Prostate gland (tissue), 2 donors: Measurements from ENCODE around the gene URB2. TPM values are rescaled to one million over a fixed set of nuclear protein-coding genes. Genes with fewer than 3 reads are reported as not detected.
A peak's percentile ranks its signal among the peaks of the same experiment; 100 is the strongest.

ENCODE experiments used
- DNase-seq: peaks from one replicate; pipeline ENCODE4 v3.0.0-alpha.2; 2019; ENCODE audit warnings: low spot score
- H3K27ac ChIP-seq, 2 donors: fragments of 200-600 bp; sonication (generic); 2 replicates each; pipeline ENCODE4 v1.5.1; 2017 to 2019
- H3K27me3 ChIP-seq: fragments of 200-600 bp; sonication (generic); replicated peaks from 2 replicates; pipeline ENCODE4 v1.5.1; 2019; ENCODE audit not compliant: insufficient read depth
- H3K36me3 ChIP-seq, 2 donors: fragments of 200-600 bp; sonication (generic); 1 replicate in 1 of 2; 2 replicates in 1 of 2; pipeline versions ENCODE4 v1.5.1 to v1.8.1; 2017 to 2019
- H3K4me1 ChIP-seq: fragments of 200-600 bp; sonication (generic); replicated peaks from 2 replicates; pipeline ENCODE4 v1.5.1; 2019
- H3K4me3 ChIP-seq, 2 donors: fragments of 200-600 bp; sonication (generic); 2 replicates each; pipeline ENCODE4 v1.5.1; 2017 to 2019
- H3K9me3 ChIP-seq: fragments of 200-600 bp; sonication (generic); 2 replicates; pipeline ENCODE4 v1.5.1; 2017
- CTCF ChIP-seq, 4 experiments: fragments of 200-600 bp in 2 of 4; fragments of 450-650 bp in 2 of 4; sonication (generic) in 2 of 4; IDR thresholded peaks; 1 replicate in 3 of 4; 2 replicates in 1 of 4; pipeline ENCODE4 v1.5.1; 2016 to 2019; ENCODE audit warnings: antibody characterized with exemption in 4 of 4, mild to moderate bottlenecking in 2 of 4, moderate library complexity in 2 of 4
- POLR2A ChIP-seq: fragments of 450-650 bp; IDR thresholded peaks from one replicate; pipeline ENCODE4 v1.6.1; 2016; ENCODE audit warnings: antibody characterized with exemption, mild to moderate bottlenecking
- POLR2AphosphoS5 ChIP-seq: sonication (generic); formaldehyde crosslinking; IDR thresholded peaks from one replicate; pipeline ENCODE4 v1.6.1; 2017; ENCODE audit warnings: antibody characterized with exemption
- WGBS: methylation state at CpG from one replicate; pipeline ENCODE4 v1.1.5; 2018; 5-methylcytosine and 5-hydroxymethylcytosine counted together
- intact Hi-C: fragments of 100-400 bp; cut with DNase I; formaldehyde crosslinking; loops from one replicate; pipeline ENCODE4 v1.14.2; 2022
- total RNA-seq, 2 donors: library from RNA; depleted of rRNA; stranded (reverse); fragments of >200 nt; gene quantifications; one replicate each; pipeline ENCODE4 v1.1.0, GENCODE V29; 2016

URB2 gene
- total RNA-seq, 2 donors from 2014 or later: 5.6 to 11.9 TPM

GRCh38 chr1:229582011-229582694 lies 43.9 kb upstream of the URB2 start:
- WGBS: 20% methylated on average over 11 of the region's 11 CpGs
- H3K27ac ChIP-seq: no peak overlapping the region
- intact Hi-C loops: no loop called here
- no peak for DNase-seq
- TF ChIP-seq POLR2A (no peak), POLR2AphosphoS5 (peak; percentile 6), CTCF (IDR thresholded peaks at IDR 0.05) (no peak)
- no peaks in the 10 kb centered on the region for H3K27me3 ChIP-seq
- no peaks in the 10 kb centered on the region for H3K36me3 ChIP-seq
- peaks cover 7% of the 10 kb centered on the region for H3K4me1 ChIP-seq
- no peak overlapping the region for H3K4me3 ChIP-seq
- H3K9me3 ChIP-seq: no peaks in the 10 kb centered on the region

- no peak overlapping the region for H3K27ac ChIP-seq
- H3K4me1 ChIP-seq: peaks cover 7% of the 10 kb centered on the region
- intact Hi-C loops: no loop called here
- WGBS: 95% methylated on average over 4 of the region's 4 CpGs
- no peaks in the 10 kb centered on the region for H3K9me3 ChIP-seq
- H3K36me3 ChIP-seq: no peaks in the 10 kb centered on the region
- no peak for DNase-seq
- no peak overlapping the region for H3K4me3 ChIP-seq
- TF ChIP-seq POLR2A (no peak), CTCF (IDR thresholded peaks at IDR 0.05) (no peak), POLR2AphosphoS5 (no peak)
- H3K27me3 ChIP-seq: no peaks in the 10 kb centered on the region
Observed at GRCh38 chr1:229582715-229583114, 43.3 kb upstream of the URB2 start.

- intact Hi-C loops: no loop called here
- no peaks in the 10 kb centered on the region for H3K9me3 ChIP-seq
- H3K27ac ChIP-seq: no peak overlapping the region
- WGBS: 61% methylated on average over 2 of the region's 2 CpGs
- no peak for DNase-seq
- H3K36me3 ChIP-seq: no peaks in the 10 kb centered on the region
- no peak overlapping the region for H3K4me3 ChIP-seq
- H3K27me3 ChIP-seq: no peaks in the 10 kb centered on the region
- TF ChIP-seq CTCF (IDR thresholded peaks at IDR 0.05): no peak
- no peak for TF ChIP-seq POLR2A
- no peak for TF ChIP-seq POLR2AphosphoS5
- no peaks in the 10 kb centered on the region for H3K4me1 ChIP-seq
Observed at GRCh38 chr1:229585338-229585737, 40.7 kb upstream of the URB2 start.

GRCh38 chr1:229590119-229590518 lies 35.9 kb upstream of the URB2 start:
- H3K27me3 ChIP-seq: no peaks in the 10 kb centered on the region
- H3K4me3 ChIP-seq: no peak overlapping the region
- no peaks in the 10 kb centered on the region for H3K4me1 ChIP-seq
- intact Hi-C loops: no loop called here
- no peak for TF ChIP-seq POLR2A
- H3K27ac ChIP-seq: no peak overlapping the region
- no peaks in the 10 kb centered on the region for H3K9me3 ChIP-seq
- peaks cover 0 to 6% of the 10 kb centered on the region in 2 donors for H3K36me3 ChIP-seq
- DNase-seq: no peak
- 94% methylated on average over 5 of the region's 5 CpGs for WGBS

GRCh38 chr1:229593800-229594199 lies 32.2 kb upstream of the URB2 start:
- Histone ChIP-seq H3K9me3 (no peaks in the 10 kb centered on the region), H3K4me3 (no peak overlapping the region), H3K36me3 (peaks cover 0 to 6% of the 10 kb centered on the region in 2 donors), H3K4me1 (no peaks in the 10 kb centered on the region), H3K27me3 (no peaks in the 10 kb centered on the region), H3K27ac (no peak overlapping the region)
- intact Hi-C loops: no loop called here
- TF ChIP-seq CTCF (IDR thresholded peaks at IDR 0.05) (no peak), POLR2AphosphoS5 (no peak), POLR2A (no peak)
- 94% methylated on average over 12 of the region's 12 CpGs for WGBS
- no peak for DNase-seq
